WTC11 (cell line): ENCODE measurements around the gene SPATA22. TPM values are rescaled to one million over a fixed set of nuclear protein-coding genes. Genes with fewer than 3 reads are reported as not detected.

ENCODE experiments used
- ATAC-seq: fragments of 200-7000 bp; cut with Tn5 transposase; 2 replicates; pipeline ENCODE4 v1.10.0; 2021; ENCODE audit warnings: mild to moderate bottlenecking, moderate library complexity
- CTCF ChIA-PET: fragments of 300-600 bp; sonication (Branson Sonifier 250); formaldehyde crosslinking; loops from one replicate; lab custom pipeline; 2021; ENCODE audit warnings: antibody characterized with exemption; lab: Charles Lee
- POLR2A ChIA-PET: fragments of 350-600 bp; sonication (Branson Sonifier 250); formaldehyde crosslinking; loops from one replicate; lab custom pipeline; 2021; ENCODE audit warnings: antibody characterized with exemption; lab: Charles Lee
- DNase-seq: peaks from one replicate; pipeline ENCODE4 v3.0.0; 2021; ENCODE audit warnings: low spot score
- H3K27ac Mint-ChIP-seq: 2 replicates; pipeline ENCODE4 v1.8.0; 2021; ENCODE audit warnings: mixed read lengths
- H3K27me3 Mint-ChIP-seq: 2 replicates; pipeline ENCODE4 v1.8.0; 2021; ENCODE audit warnings: low read depth, mild to moderate bottlenecking, moderate library complexity, mixed read lengths
- H3K36me3 Mint-ChIP-seq: 2 replicates; pipeline ENCODE4 v1.8.0; 2021; ENCODE audit warnings: mixed read lengths
- H3K4me1 Mint-ChIP-seq: 2 replicates; pipeline ENCODE4 v1.8.0; 2022; ENCODE audit warnings: mixed read lengths
- H3K4me3 Mint-ChIP-seq: 2 replicates; pipeline ENCODE4 v1.8.0; 2021; ENCODE audit warnings: mild to moderate bottlenecking, moderate library complexity, mixed read lengths
- H3K9me3 Mint-ChIP-seq: 2 replicates; pipeline ENCODE4 v1.8.0; 2021; ENCODE audit warnings: mixed read lengths
- FOXJ3 ChIP-seq: sonication (generic); formaldehyde crosslinking; IDR thresholded peaks from 2 replicates; pipeline ENCODE4 v1.9.0; 2021; ENCODE audit warnings: missing genetic modification reagents, mild to moderate bottlenecking, borderline replicate concordance
- GRHL2 ChIP-seq: fragments of 250-450 bp; sonication (Bioruptor Pico); IDR thresholded peaks from 2 replicates; pipeline ENCODE4 v1.8.0; 2022; ENCODE audit warnings: mild to moderate bottlenecking, moderate library complexity; ENCODE audit not compliant: insufficient replicate concordance, severe bottlenecking
- KAT7 ChIP-seq: sonication (generic); formaldehyde crosslinking; IDR thresholded peaks from 2 replicates; pipeline ENCODE4 v1.8.1; 2023; ENCODE audit warnings: missing genetic modification reagents, mild to moderate bottlenecking, borderline replicate concordance
- NR1H2 ChIP-seq: sonication (generic); formaldehyde crosslinking; IDR thresholded peaks from 2 replicates; pipeline ENCODE4 v1.9.0; 2021; ENCODE audit warnings: mild to moderate bottlenecking, moderate library complexity, missing genetic modification reagents
- NR2C2 ChIP-seq: sonication (generic); formaldehyde crosslinking; IDR thresholded peaks from 2 replicates; pipeline ENCODE4 v1.8.0; 2022; ENCODE audit warnings: mild to moderate bottlenecking, missing genetic modification reagents
- TCF7 ChIP-seq: sonication (generic); formaldehyde crosslinking; IDR thresholded peaks from 2 replicates; pipeline ENCODE4 v1.8.0; 2022; ENCODE audit warnings: mild to moderate bottlenecking, low read depth, missing genetic modification reagents, moderate library complexity
- TEAD1 ChIP-seq: sonication (generic); formaldehyde crosslinking; IDR thresholded peaks from 2 replicates; pipeline ENCODE4 v1.8.0; 2022; ENCODE audit warnings: mild to moderate bottlenecking, missing genetic modification reagents
- TP53 ChIP-seq: sonication (generic); formaldehyde crosslinking; IDR thresholded peaks from 2 replicates; pipeline ENCODE4 v1.8.1; 2023; ENCODE audit warnings: mild to moderate bottlenecking, missing genetic modification reagents
- ZNF317 ChIP-seq: sonication (generic); formaldehyde crosslinking; IDR thresholded peaks from 2 replicates; pipeline ENCODE4 v1.8.1; 2023; ENCODE audit warnings: low read depth, mild to moderate bottlenecking, moderate library complexity, missing genetic modification reagents, borderline replicate concordance
- ZNF671 ChIP-seq: fragments of 250-450 bp; sonication (Bioruptor Pico); IDR thresholded peaks from 2 replicates; pipeline ENCODE4 v1.8.0; 2021; ENCODE audit warnings: mild to moderate bottlenecking
- total RNA-seq: library from RNA; stranded (reverse); gene quantifications from 3 replicates; pipeline ENCODE4 v1.2.3, GENCODE V29; 2021
- TF ChIP-seq, protein P1 (sequence below): sonication (generic); formaldehyde crosslinking; IDR thresholded peaks from 2 replicates; pipeline ENCODE4 v1.8.1; 2023; ENCODE audit warnings: mild to moderate bottlenecking, moderate library complexity, missing genetic modification reagents
- TF ChIP-seq, protein P2 (sequence below): sonication (generic); formaldehyde crosslinking; IDR thresholded peaks from 2 replicates; pipeline ENCODE4 v1.8.0; 2022; ENCODE audit warnings: mild to moderate bottlenecking, missing genetic modification reagents
- TF ChIP-seq, protein P3 (sequence below): fragments of 250-450 bp; sonication (Bioruptor Pico); IDR thresholded peaks from 2 replicates; pipeline ENCODE4 v1.9.0; 2021; ENCODE audit warnings: moderate library complexity, mild to moderate bottlenecking, inconsistent platforms, borderline replicate concordance
- TF ChIP-seq, protein P4 (sequence below): fragments of 200-600 bp; IDR thresholded peaks from 2 replicates; pipeline ENCODE4 v1.8.0; 2022; ENCODE audit warnings: antibody characterized with exemption
- TF ChIP-seq, protein P5 (sequence below): sonication (generic); formaldehyde crosslinking; IDR thresholded peaks from 2 replicates; pipeline ENCODE4 v1.8.0; 2022; ENCODE audit warnings: mild to moderate bottlenecking, missing genetic modification reagents
- TF ChIP-seq, protein P6 (sequence below): sonication (generic); formaldehyde crosslinking; conservative IDR thresholded peaks from 2 replicates; pipeline ENCODE4 v1.8.1; 2022; ENCODE audit warnings: mild to moderate bottlenecking, missing genetic modification reagents
- TF ChIP-seq, protein P7 (sequence below): sonication (generic); formaldehyde crosslinking; IDR thresholded peaks from 2 replicates; pipeline ENCODE4 v1.8.0; 2022; ENCODE audit warnings: mild to moderate bottlenecking, missing genetic modification reagents
- TF ChIP-seq, protein P8 (sequence below): fragments of 250-450 bp; sonication (Bioruptor Pico); IDR thresholded peaks from 2 replicates; pipeline ENCODE4 v1.9.0; 2021; ENCODE audit warnings: mild to moderate bottlenecking
- TF ChIP-seq, protein P9 (sequence below): fragments of 250-450 bp; sonication (Bioruptor Pico); IDR thresholded peaks from 2 replicates; pipeline ENCODE4 v1.8.0; 2021; ENCODE audit warnings: mild to moderate bottlenecking
- TF ChIP-seq, protein P10 (sequence below): sonication (generic); formaldehyde crosslinking; IDR thresholded peaks from 2 replicates; pipeline ENCODE4 v1.8.0; 2022; ENCODE audit warnings: missing genetic modification reagents
- TF ChIP-seq, protein P11 (sequence below): sonication (generic); formaldehyde crosslinking; IDR thresholded peaks from 2 replicates; pipeline ENCODE4 v1.8.1; 2022; ENCODE audit warnings: mild to moderate bottlenecking, moderate library complexity, missing genetic modification reagents

SPATA22 gene
- total RNA-seq, 1 experiment from 2014 or later = not detected

DNA sequence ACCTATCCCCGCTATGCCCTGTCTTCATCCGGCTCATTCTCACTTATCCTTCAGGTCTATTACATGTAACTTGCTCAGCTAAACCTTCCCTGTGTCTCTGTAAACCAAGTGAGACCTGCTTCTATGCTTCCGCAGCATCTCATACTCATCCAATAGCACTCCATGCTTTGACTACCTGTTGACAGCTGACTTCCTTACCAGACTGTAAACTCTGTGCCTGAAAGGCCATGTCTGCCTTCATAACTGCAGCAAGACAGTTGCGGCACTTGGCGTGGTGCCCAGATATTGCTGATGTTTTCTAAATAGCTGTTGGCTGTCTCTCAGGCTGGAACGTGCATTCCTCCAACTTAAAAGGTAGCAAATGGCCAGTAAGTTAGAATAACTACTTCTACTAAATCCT is 71.6 kb downstream of the SPATA22 start (continued):
- TF ChIP-seq, protein P1, sequence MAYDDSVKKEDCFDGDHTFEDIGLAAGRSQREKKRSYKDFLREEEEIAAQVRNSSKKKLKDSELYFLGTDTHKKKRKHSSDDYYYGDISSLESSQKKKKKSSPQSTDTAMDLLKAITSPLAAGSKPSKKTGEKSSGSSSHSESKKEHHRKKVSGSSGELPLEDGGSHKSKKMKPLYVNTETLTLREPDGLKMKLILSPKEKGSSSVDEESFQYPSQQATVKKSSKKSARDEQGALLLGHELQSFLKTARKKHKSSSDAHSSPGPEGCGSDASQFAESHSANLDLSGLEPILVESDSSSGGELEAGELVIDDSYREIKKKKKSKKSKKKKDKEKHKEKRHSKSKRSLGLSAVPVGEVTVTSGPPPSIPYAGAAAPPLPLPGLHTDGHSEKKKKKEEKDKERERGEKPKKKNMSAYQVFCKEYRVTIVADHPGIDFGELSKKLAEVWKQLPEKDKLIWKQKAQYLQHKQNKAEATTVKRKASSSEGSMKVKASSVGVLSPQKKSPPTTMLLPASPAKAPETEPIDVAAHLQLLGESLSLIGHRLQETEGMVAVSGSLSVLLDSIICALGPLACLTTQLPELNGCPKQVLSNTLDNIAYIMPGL (CRISPR knock-in tag) = no peak
- TF ChIP-seq TCF7 (CRISPR knock-in tag) (no peak), TEAD1 (CRISPR knock-in tag) (no peak)
- TF ChIP-seq, protein P2, sequence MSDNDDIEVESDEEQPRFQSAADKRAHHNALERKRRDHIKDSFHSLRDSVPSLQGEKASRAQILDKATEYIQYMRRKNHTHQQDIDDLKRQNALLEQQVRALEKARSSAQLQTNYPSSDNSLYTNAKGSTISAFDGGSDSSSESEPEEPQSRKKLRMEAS (CRISPR knock-in tag) = no peak
- TF ChIP-seq, protein P3, sequence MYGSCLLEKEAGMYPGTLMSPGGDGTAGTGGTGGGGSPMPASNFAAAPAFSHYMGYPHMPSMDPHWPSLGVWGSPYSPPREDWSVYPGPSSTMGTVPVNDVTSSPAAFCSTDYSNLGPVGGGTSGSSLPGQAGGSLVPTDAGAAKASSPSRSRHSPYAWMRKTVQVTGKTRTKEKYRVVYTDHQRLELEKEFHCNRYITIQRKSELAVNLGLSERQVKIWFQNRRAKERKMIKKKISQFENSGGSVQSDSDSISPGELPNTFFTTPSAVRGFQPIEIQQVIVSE (CRISPR knock-in tag) = no peak

DNA sequence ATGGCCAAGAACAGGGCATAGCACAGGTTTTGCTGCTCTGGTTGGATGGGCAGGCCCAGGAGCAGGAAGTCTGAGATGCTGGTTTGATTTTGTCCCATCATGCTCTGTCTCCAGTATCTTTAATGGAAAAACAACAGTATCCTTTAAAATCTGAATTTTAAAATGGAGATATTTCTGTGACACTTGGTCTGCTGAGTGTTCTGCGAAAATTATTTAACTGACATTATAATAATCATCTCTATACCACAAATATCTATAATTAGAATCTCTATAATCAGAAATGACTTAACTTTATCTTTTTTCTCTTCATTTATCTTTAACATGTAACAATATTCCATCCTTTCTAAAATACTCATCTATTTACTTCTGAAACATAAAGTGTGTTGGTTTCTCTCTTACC is 73.3 kb downstream of the SPATA22 start, which contains the start of gene OR1E1:
Gene OR1E1, minus strand, starts transcription at position 101 of the 400 bp plus-strand sequence. Its CDS starts 0 bp downstream, at position 101.
- Mint-ChIP-seq H3K4me3 (no peak within 1 kb of the TSS), H3K4me1 (no peaks in the 10 kb centered on the region), H3K27ac (no peak within 1 kb of the TSS), H3K36me3 (no peaks in the 10 kb centered on the region), H3K27me3 (peaks cover 11% of the 10 kb centered on the region), H3K9me3 (peaks cover 20% of the 10 kb centered on the region)
- CTCF ChIA-PET = no interaction called here
- POLR2A ChIA-PET = no interaction called here
- DNase-seq = no peak
- ATAC-seq = no peak
- TF ChIP-seq, protein P4, sequence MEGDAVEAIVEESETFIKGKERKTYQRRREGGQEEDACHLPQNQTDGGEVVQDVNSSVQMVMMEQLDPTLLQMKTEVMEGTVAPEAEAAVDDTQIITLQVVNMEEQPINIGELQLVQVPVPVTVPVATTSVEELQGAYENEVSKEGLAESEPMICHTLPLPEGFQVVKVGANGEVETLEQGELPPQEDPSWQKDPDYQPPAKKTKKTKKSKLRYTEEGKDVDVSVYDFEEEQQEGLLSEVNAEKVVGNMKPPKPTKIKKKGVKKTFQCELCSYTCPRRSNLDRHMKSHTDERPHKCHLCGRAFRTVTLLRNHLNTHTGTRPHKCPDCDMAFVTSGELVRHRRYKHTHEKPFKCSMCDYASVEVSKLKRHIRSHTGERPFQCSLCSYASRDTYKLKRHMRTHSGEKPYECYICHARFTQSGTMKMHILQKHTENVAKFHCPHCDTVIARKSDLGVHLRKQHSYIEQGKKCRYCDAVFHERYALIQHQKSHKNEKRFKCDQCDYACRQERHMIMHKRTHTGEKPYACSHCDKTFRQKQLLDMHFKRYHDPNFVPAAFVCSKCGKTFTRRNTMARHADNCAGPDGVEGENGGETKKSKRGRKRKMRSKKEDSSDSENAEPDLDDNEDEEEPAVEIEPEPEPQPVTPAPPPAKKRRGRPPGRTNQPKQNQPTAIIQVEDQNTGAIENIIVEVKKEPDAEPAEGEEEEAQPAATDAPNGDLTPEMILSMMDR = no peak
- TF ChIP-seq, protein P5, sequence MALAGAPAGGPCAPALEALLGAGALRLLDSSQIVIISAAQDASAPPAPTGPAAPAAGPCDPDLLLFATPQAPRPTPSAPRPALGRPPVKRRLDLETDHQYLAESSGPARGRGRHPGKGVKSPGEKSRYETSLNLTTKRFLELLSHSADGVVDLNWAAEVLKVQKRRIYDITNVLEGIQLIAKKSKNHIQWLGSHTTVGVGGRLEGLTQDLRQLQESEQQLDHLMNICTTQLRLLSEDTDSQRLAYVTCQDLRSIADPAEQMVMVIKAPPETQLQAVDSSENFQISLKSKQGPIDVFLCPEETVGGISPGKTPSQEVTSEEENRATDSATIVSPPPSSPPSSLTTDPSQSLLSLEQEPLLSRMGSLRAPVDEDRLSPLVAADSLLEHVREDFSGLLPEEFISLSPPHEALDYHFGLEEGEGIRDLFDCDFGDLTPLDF (CRISPR knock-in tag) = no peak
- TF ChIP-seq, protein P6, sequence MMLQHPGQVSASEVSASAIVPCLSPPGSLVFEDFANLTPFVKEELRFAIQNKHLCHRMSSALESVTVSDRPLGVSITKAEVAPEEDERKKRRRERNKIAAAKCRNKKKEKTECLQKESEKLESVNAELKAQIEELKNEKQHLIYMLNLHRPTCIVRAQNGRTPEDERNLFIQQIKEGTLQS (CRISPR knock-in tag) = no peak
- TF ChIP-seq NR2C2 (CRISPR knock-in tag) = no peak
- TF ChIP-seq ZNF317 = no peak
- TF ChIP-seq TP53 (CRISPR knock-in tag) = no peak
- TF ChIP-seq ZNF671 (CRISPR knock-in tag) = no peak
- TF ChIP-seq, protein P7, sequence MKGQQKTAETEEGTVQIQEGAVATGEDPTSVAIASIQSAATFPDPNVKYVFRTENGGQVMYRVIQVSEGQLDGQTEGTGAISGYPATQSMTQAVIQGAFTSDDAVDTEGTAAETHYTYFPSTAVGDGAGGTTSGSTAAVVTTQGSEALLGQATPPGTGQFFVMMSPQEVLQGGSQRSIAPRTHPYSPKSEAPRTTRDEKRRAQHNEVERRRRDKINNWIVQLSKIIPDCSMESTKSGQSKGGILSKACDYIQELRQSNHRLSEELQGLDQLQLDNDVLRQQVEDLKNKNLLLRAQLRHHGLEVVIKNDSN (CRISPR knock-in tag) = no peak
- TF ChIP-seq, protein P8, sequence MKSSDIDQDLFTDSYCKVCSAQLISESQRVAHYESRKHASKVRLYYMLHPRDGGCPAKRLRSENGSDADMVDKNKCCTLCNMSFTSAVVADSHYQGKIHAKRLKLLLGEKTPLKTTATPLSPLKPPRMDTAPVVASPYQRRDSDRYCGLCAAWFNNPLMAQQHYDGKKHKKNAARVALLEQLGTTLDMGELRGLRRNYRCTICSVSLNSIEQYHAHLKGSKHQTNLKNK (CRISPR knock-in tag) = no peak
- TF ChIP-seq FOXJ3 (CRISPR knock-in tag) = no peak
- no peak for TF ChIP-seq GRHL2 (CRISPR knock-in tag)
- TF ChIP-seq, protein P9, sequence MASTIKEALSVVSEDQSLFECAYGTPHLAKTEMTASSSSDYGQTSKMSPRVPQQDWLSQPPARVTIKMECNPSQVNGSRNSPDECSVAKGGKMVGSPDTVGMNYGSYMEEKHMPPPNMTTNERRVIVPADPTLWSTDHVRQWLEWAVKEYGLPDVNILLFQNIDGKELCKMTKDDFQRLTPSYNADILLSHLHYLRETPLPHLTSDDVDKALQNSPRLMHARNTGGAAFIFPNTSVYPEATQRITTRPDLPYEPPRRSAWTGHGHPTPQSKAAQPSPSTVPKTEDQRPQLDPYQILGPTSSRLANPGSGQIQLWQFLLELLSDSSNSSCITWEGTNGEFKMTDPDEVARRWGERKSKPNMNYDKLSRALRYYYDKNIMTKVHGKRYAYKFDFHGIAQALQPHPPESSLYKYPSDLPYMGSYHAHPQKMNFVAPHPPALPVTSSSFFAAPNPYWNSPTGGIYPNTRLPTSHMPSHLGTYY (CRISPR knock-in tag) = no peak
- TF ChIP-seq, protein P10, sequence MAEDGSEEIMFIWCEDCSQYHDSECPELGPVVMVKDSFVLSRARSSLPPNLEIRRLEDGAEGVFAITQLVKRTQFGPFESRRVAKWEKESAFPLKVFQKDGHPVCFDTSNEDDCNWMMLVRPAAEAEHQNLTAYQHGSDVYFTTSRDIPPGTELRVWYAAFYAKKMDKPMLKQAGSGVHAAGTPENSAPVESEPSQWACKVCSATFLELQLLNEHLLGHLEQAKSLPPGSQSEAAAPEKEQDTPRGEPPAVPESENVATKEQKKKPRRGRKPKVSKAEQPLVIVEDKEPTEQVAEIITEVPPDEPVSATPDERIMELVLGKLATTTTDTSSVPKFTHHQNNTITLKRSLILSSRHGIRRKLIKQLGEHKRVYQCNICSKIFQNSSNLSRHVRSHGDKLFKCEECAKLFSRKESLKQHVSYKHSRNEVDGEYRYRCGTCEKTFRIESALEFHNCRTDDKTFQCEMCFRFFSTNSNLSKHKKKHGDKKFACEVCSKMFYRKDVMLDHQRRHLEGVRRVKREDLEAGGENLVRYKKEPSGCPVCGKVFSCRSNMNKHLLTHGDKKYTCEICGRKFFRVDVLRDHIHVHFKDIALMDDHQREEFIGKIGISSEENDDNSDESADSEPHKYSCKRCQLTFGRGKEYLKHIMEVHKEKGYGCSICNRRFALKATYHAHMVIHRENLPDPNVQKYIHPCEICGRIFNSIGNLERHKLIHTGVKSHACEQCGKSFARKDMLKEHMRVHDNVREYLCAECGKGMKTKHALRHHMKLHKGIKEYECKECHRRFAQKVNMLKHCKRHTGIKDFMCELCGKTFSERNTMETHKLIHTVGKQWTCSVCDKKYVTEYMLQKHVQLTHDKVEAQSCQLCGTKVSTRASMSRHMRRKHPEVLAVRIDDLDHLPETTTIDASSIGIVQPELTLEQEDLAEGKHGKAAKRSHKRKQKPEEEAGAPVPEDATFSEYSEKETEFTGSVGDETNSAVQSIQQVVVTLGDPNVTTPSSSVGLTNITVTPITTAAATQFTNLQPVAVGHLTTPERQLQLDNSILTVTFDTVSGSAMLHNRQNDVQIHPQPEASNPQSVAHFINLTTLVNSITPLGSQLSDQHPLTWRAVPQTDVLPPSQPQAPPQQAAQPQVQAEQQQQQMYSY = no peak
- TF ChIP-seq, protein P11, sequence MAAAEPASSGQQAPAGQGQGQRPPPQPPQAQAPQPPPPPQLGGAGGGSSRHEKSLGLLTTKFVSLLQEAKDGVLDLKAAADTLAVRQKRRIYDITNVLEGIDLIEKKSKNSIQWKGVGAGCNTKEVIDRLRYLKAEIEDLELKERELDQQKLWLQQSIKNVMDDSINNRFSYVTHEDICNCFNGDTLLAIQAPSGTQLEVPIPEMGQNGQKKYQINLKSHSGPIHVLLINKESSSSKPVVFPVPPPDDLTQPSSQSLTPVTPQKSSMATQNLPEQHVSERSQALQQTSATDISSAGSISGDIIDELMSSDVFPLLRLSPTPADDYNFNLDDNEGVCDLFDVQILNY (CRISPR knock-in tag) = no peak
- no peak for TF ChIP-seq NR1H2
- no peak for TF ChIP-seq KAT7 (CRISPR knock-in tag)
- TF ChIP-seq, protein P2 (CRISPR knock-in tag) = no peak
